CD14-positive monocyte (primary cell): ENCODE results near the gene COL15A1. TPM values are rescaled to one million over a fixed set of nuclear protein-coding genes. Genes with fewer than 3 reads are reported as not detected.

Experiments
- DNase-seq, 3 donors: peaks; one replicate each; pipeline ENCODE4 v3.0.0-alpha.2; 2011 to 2022
- H2AFZ ChIP-seq: 2 replicates; pipeline ENCODE4 v1.6.0; 2012; ENCODE audit warnings: mild to moderate bottlenecking, low read depth, low read length, inconsistent platforms; ENCODE audit not compliant: insufficient read depth, poor library complexity, severe bottlenecking
- H3K27ac ChIP-seq, 2 donors: 1 replicate in 1 of 2; 2 replicates in 1 of 2; pipeline ENCODE4 v1.5.1; 2012 to 2013; ENCODE audit warnings: low read length in 2 of 2, control low read depth in 1 of 2, inconsistent platforms in 1 of 2, low read depth in 1 of 2, mild to moderate bottlenecking in 1 of 2
- H3K27me3 ChIP-seq, 2 donors: one replicate each; pipeline versions ENCODE4 v1.6.0 to v1.6.1; 2011 to 2013; ENCODE audit warnings: low read length in 2 of 2; ENCODE audit not compliant: control insufficient read depth in 2 of 2, insufficient read depth in 2 of 2
- H3K36me3 ChIP-seq, 2 donors: replicated peaks in 1 of 2; 1 replicate in 1 of 2; 2 replicates in 1 of 2; pipeline versions ENCODE4 v1.5.1 to v1.6.1; 2012 to 2013; ENCODE audit warnings: low read length in 2 of 2, control low read depth in 1 of 2, inconsistent platforms in 1 of 2, mild to moderate bottlenecking in 1 of 2; ENCODE audit not compliant: insufficient read depth in 2 of 2, control insufficient read depth in 1 of 2
- H3K4me1 ChIP-seq, 2 donors: 1 replicate in 1 of 2; 2 replicates in 1 of 2; pipeline versions ENCODE4 v1.5.1 to v1.6.1; 2012 to 2013; ENCODE audit warnings: low read length in 2 of 2, control low read depth in 1 of 2, inconsistent platforms in 1 of 2, mild to moderate bottlenecking in 1 of 2, moderate library complexity in 1 of 2; ENCODE audit not compliant: insufficient read depth in 2 of 2, control insufficient read depth in 1 of 2
- H3K4me2 ChIP-seq: replicated peaks from 2 replicates; pipeline ENCODE3; 2012; ENCODE audit warnings: low read length, moderate library complexity, mild to moderate bottlenecking; ENCODE audit not compliant: poor library complexity, severe bottlenecking; ENCODE audit errors: extremely low read depth
- H3K4me3 ChIP-seq, 3 experiments: fragments of 200-600 bp in 1 of 3; sonication (generic) in 1 of 3; replicated peaks in 1 of 3; 1 replicate in 2 of 3; 2 replicates in 1 of 3; pipeline ENCODE4 v1.5.1; 2011 to 2013; ENCODE audit warnings: low read length in 3 of 3, mild to moderate bottlenecking in 3 of 3, control low read depth in 2 of 3, low read depth in 2 of 3, inconsistent platforms in 1 of 3, moderate library complexity in 1 of 3
- H3K79me2 ChIP-seq: 2 replicates; pipeline ENCODE4 v1.6.0; 2012; ENCODE audit warnings: mild to moderate bottlenecking, control low read depth, inconsistent platforms, low read length, moderate library complexity; ENCODE audit not compliant: insufficient read depth
- H3K9ac ChIP-seq: 2 replicates; pipeline ENCODE4 v1.6.0; 2017; ENCODE audit warnings: low read length, mild to moderate bottlenecking; ENCODE audit not compliant: insufficient read depth, poor library complexity, severe bottlenecking
- H3K9me3 ChIP-seq, 2 donors: replicated peaks in 1 of 2; 1 replicate in 1 of 2; 2 replicates in 1 of 2; pipeline versions ENCODE4 v1.5.1 to v1.6.1; 2012 to 2013; ENCODE audit warnings: low read length in 2 of 2, control low read depth in 1 of 2; ENCODE audit not compliant: control insufficient read depth in 1 of 2, insufficient read depth in 1 of 2
- H4K20me1 ChIP-seq: 2 replicates; pipeline ENCODE4 v1.6.0; 2012; ENCODE audit warnings: mild to moderate bottlenecking, low read length, control low read depth, moderate library complexity; ENCODE audit not compliant: insufficient read depth
- H3K27ac Mint-ChIP-seq, 7 donors: one replicate each; pipeline ENCODE4 v1.8.0; 2020; ENCODE audit warnings: mild to moderate bottlenecking in 7 of 7, mixed read lengths in 7 of 7, moderate library complexity in 6 of 7, inconsistent platforms in 2 of 7
- H3K27me3 Mint-ChIP-seq, 3 donors: one replicate each; pipeline ENCODE4 v1.8.0; 2021 to 2022; ENCODE audit warnings: low read depth in 3 of 3, mild to moderate bottlenecking in 3 of 3, mixed read lengths in 3 of 3, moderate library complexity in 3 of 3, inconsistent platforms in 1 of 3
- H3K36me3 Mint-ChIP-seq, 2 donors: one replicate each; pipeline ENCODE4 v1.8.0; 2020; ENCODE audit warnings: mixed read lengths in 2 of 2, inconsistent platforms in 1 of 2, mild to moderate bottlenecking in 1 of 2
- H3K4me1 Mint-ChIP-seq: one replicate; pipeline ENCODE4 v1.8.0; 2020; ENCODE audit warnings: mild to moderate bottlenecking, mixed read lengths
- H3K4me3 Mint-ChIP-seq, 2 donors: one replicate each; pipeline ENCODE4 v1.8.0; 2020; ENCODE audit warnings: mild to moderate bottlenecking in 2 of 2, mixed read lengths in 2 of 2, moderate library complexity in 1 of 2
- H3K9me3 Mint-ChIP-seq, 7 donors: one replicate each; pipeline ENCODE4 v1.8.0; 2020 to 2022; ENCODE audit warnings: mixed read lengths in 7 of 7, mild to moderate bottlenecking in 6 of 7, moderate library complexity in 6 of 7, inconsistent platforms in 2 of 7
- CTCF ChIP-seq: fragments of 200-600 bp; IDR thresholded peaks from one replicate; pipeline ENCODE4 v1.8.0; 2022; ENCODE audit warnings: antibody characterized with exemption, mild to moderate bottlenecking
- WGBS: methylation state at CpG from one replicate; pipeline ENCODE4 v1.1.5; 2013; ENCODE audit warnings: missing lambda C conversion rate; ENCODE audit not compliant: insufficient coverage; 5-methylcytosine and 5-hydroxymethylcytosine counted together
- intact Hi-C, 2 donors: fragments of 100-400 bp; cut with micrococcal nuclease; formaldehyde crosslinking; loops; one replicate each; pipeline versions ENCODE4 v1.15.0 to v1.15.1; 2023
- polyA plus RNA-seq, 3 donors: library from polyadenylated mRNA; depleted of rRNA in 1 of 3; unstranded in 2 of 3; stranded (reverse) in 1 of 3; fragments of 300-500 nt in 2 of 3; fragments of >200 nt in 1 of 3; fragmentation: Illumina TruSeq in 2 of 3; gene quantifications; 1 replicate in 2 of 3; 2 replicates in 1 of 3; pipeline ENCODE4 v1.2.3, GENCODE V29; 2012 to 2021

The COL15A1 gene
- polyA plus RNA-seq, 3 donors, result 0.03 to 0.14 (median 0.11) TPM

- DNase-seq, result no peak
- peaks cover 2 to 10% (median 5%) of the 10 kb centered on the region in 3 donors for H3K27me3 Mint-ChIP-seq
- Histone ChIP-seq H3K4me3 (no peak overlapping the region), H2AFZ (no peak overlapping the region), H3K36me3 (no peaks in the 10 kb centered on the region), H3K4me1 (peaks cover 3 to 10% of the 10 kb centered on the region in 2 donors), H3K4me2 (no peak overlapping the region), H3K27ac (no peak overlapping the region), H3K9me3 (no peaks in the 10 kb centered on the region), H3K27me3 (no peaks in the 10 kb centered on the region), H3K79me2 (no peaks in the 10 kb centered on the region), H4K20me1 (no peaks in the 10 kb centered on the region), H3K9ac (no peak overlapping the region)
- no peak overlapping the region for H3K4me3 Mint-ChIP-seq
- no peak overlapping the region for H3K27ac Mint-ChIP-seq
- TF ChIP-seq CTCF, result no peak
- peaks cover 16% of the 10 kb centered on the region for H3K4me1 Mint-ChIP-seq
- 85% methylated on average over 4 of the region's 4 CpGs for WGBS
- no peaks in the 10 kb centered on the region for H3K36me3 Mint-ChIP-seq
- intact Hi-C loops, result no loop called here
- peaks cover 0 to 4% (median 0%) of the 10 kb centered on the region in 7 donors for H3K9me3 Mint-ChIP-seq
Observed at GRCh38 chr9:99076030-99076429, 132.3 kb downstream of the COL15A1 start.

- 13% methylated on average over 3 of the region's 6 CpGs for WGBS
- Histone ChIP-seq H2AFZ (peak overlapping the region; percentile 18), H4K20me1 (no peaks in the 10 kb centered on the region), H3K27ac (no peak overlapping the region), H3K36me3 (no peaks in the 10 kb centered on the region), H3K4me1 (peaks cover 3 to 10% of the 10 kb centered on the region in 2 donors), H3K9me3 (no peaks in the 10 kb centered on the region), H3K79me2 (no peaks in the 10 kb centered on the region), H3K4me3 (no peak overlapping the region), H3K27me3 (no peaks in the 10 kb centered on the region), H3K9ac (no peak overlapping the region), H3K4me2 (no peak overlapping the region)
- intact Hi-C loops, result no loop called here
- DNase-seq, result peak in 1 of 3 donors; percentile 12
- Mint-ChIP-seq H3K4me3 (no peak overlapping the region), H3K4me1 (peaks cover 12% of the 10 kb centered on the region), H3K27me3 (peaks cover 1 to 10% (median 2%) of the 10 kb centered on the region in 3 donors), H3K36me3 (no peaks in the 10 kb centered on the region), H3K9me3 (peaks cover 0 to 4% (median 0%) of the 10 kb centered on the region in 7 donors), H3K27ac (peak overlapping the region in 1 of 7 donors; percentile 38)
- no peak for TF ChIP-seq CTCF
Observed at GRCh38 chr9:99076483-99077171, 132.9 kb downstream of the COL15A1 start.
